CD8-positive, alpha-beta memory T cell (primary cell): Measurements from ENCODE around the gene KCNAB1. TPM values are rescaled to one million over a fixed set of nuclear protein-coding genes. Genes with fewer than 3 reads are reported as not detected.

Source experiments
- CTCF ChIA-PET: fragments of 350-600 bp; sonication (Branson Sonifier 250); formaldehyde crosslinking; loops from one replicate; lab custom pipeline; 2021; ENCODE audit warnings: antibody characterized with exemption; lab: Charles Lee
- POLR2A ChIA-PET: fragments of 350-600 bp; sonication (Branson Sonifier 250); formaldehyde crosslinking; loops from one replicate; lab custom pipeline; 2021; ENCODE audit warnings: antibody characterized with exemption; lab: Charles Lee
- DNase-seq, 5 donors: peaks; one replicate each; pipeline versions ENCODE4 v3.0.0 to v3.0.0-alpha.2; 2020 to 2022; ENCODE audit warnings: mixed read lengths in 1 of 5
- H3K27ac ChIP-seq: one replicate; pipeline ENCODE4 v1.7.0; 2013; ENCODE audit warnings: low read depth, mild to moderate bottlenecking, low read length, moderate library complexity
- H3K27me3 ChIP-seq: 2 replicates; pipeline ENCODE4 v1.7.0; 2013; ENCODE audit warnings: low read length, mild to moderate bottlenecking; ENCODE audit not compliant: insufficient read depth, poor library complexity, severe bottlenecking
- H3K36me3 ChIP-seq: 2 replicates; pipeline ENCODE4 v1.7.0; 2013; ENCODE audit warnings: mild to moderate bottlenecking, low read length, moderate library complexity; ENCODE audit not compliant: insufficient read depth
- H3K4me1 ChIP-seq: 2 replicates; pipeline ENCODE4 v1.7.0; 2013; ENCODE audit warnings: mild to moderate bottlenecking, low read length, moderate library complexity; ENCODE audit not compliant: insufficient read depth
- H3K4me3 ChIP-seq: 2 replicates; pipeline ENCODE4 v1.7.0; 2013; ENCODE audit warnings: mild to moderate bottlenecking, low read length
- H3K9me3 ChIP-seq: 2 replicates; pipeline ENCODE4 v1.7.0; 2013; ENCODE audit warnings: mild to moderate bottlenecking, low read length
- H3K27ac Mint-ChIP-seq, 8 donors: one replicate each; pipeline ENCODE4 v1.8.0; 2020 to 2021; ENCODE audit warnings: mixed read lengths in 8 of 8, mild to moderate bottlenecking in 6 of 8, inconsistent platforms in 3 of 8, moderate library complexity in 3 of 8
- H3K27me3 Mint-ChIP-seq, 2 donors: one replicate each; pipeline ENCODE4 v1.8.0; 2020 to 2021; ENCODE audit warnings: mixed read lengths in 2 of 2, mild to moderate bottlenecking in 1 of 2, moderate library complexity in 1 of 2
- H3K36me3 Mint-ChIP-seq, 3 donors: one replicate each; pipeline ENCODE4 v1.8.0; 2020 to 2021; ENCODE audit warnings: mixed read lengths in 3 of 3, inconsistent platforms in 1 of 3, mild to moderate bottlenecking in 1 of 3
- H3K4me1 Mint-ChIP-seq, 3 donors: one replicate each; pipeline ENCODE4 v1.8.0; 2020 to 2021; ENCODE audit warnings: mixed read lengths in 3 of 3, inconsistent platforms in 1 of 3, mild to moderate bottlenecking in 1 of 3
- H3K4me3 Mint-ChIP-seq, 7 donors: one replicate each; pipeline ENCODE4 v1.8.0; 2020 to 2021; ENCODE audit warnings: mixed read lengths in 7 of 7, mild to moderate bottlenecking in 6 of 7, moderate library complexity in 4 of 7, inconsistent platforms in 2 of 7
- H3K9me3 Mint-ChIP-seq, 5 donors: one replicate each; pipeline ENCODE4 v1.8.0; 2020 to 2022; ENCODE audit warnings: mixed read lengths in 5 of 5, mild to moderate bottlenecking in 3 of 5, moderate library complexity in 2 of 5, inconsistent platforms in 1 of 5
- polyA plus RNA-seq: library from polyadenylated mRNA; unstranded; fragments of 300-500 nt; fragmentation: Illumina TruSeq; gene quantifications from one replicate; pipeline ENCODE4 v1.2.3, GENCODE V29; 2021
- total RNA-seq, 2 experiments: library from RNA; stranded (reverse); gene quantifications; one replicate each; pipeline ENCODE4 v1.2.3, GENCODE V29; 2021

The KCNAB1 gene
- total and polyA plus RNA-seq, 3 experiments from 2014 or later = 0.32 TPM; not detected in 2

- POLR2A ChIA-PET = no interaction called here
- Mint-ChIP-seq H3K27ac (no peak overlapping the region), H3K4me1 (no peaks in the 10 kb centered on the region), H3K27me3 (peaks cover 18 to 36% of the 10 kb centered on the region in 2 donors), H3K4me3 (no peak overlapping the region), H3K9me3 (no peaks in the 10 kb centered on the region), H3K36me3 (no peaks in the 10 kb centered on the region)
- no peaks in the 10 kb centered on the region for H3K27me3 ChIP-seq
- no peak overlapping the region for H3K27ac ChIP-seq
- DNase-seq = no peak
- no peak overlapping the region for H3K4me3 ChIP-seq
- no peaks in the 10 kb centered on the region for H3K9me3 ChIP-seq
- CTCF ChIA-PET = interaction anchor here (0.6 to 3.3 kb wide), 2 partner anchors 35 to 336 kb away, joined by 3 to 17 read pairs; no protein-coding TSS in a partner anchor
- no peaks in the 10 kb centered on the region for H3K36me3 ChIP-seq
- no peaks in the 10 kb centered on the region for H3K4me1 ChIP-seq
Measured at GRCh38 chr3:156473341-156473740, 353.0 kb downstream of the KCNAB1 start.

- Mint-ChIP-seq H3K4me3 (peak overlapping the region in 2 of 7 donors; percentile 8 to 15), H3K27me3 (peaks cover 13 to 27% of the 10 kb centered on the region in 2 donors), H3K9me3 (no peaks in the 10 kb centered on the region), H3K27ac (no peak overlapping the region), H3K36me3 (no peaks in the 10 kb centered on the region), H3K4me1 (no peaks in the 10 kb centered on the region)
- Histone ChIP-seq H3K9me3 (no peaks in the 10 kb centered on the region), H3K27me3 (no peaks in the 10 kb centered on the region), H3K27ac (no peak overlapping the region), H3K4me1 (no peaks in the 10 kb centered on the region), H3K4me3 (no peak overlapping the region), H3K36me3 (no peaks in the 10 kb centered on the region)
- ChIA-PET POLR2A (interaction anchor here (0.7 kb wide), 1 partner anchor 10 kb away, joined by 3 read pairs; no protein-coding TSS in a partner anchor), CTCF (interaction anchor here (0.6 to 1.8 kb wide), 6 partner anchors 9 to 35 kb away, joined by 3 to 7 read pairs (median 4); no protein-coding TSS in a partner anchor)
- DNase-seq = no peak
Measured at GRCh38 chr3:156474560-156475389, 354.4 kb downstream of the KCNAB1 start.

GRCh38 chr3:156477323-156477722 is 356.9 kb downstream of the KCNAB1 start:
- ChIA-PET CTCF (no interaction called here), POLR2A (no interaction called here)

GRCh38 chr3:156478891-156479290 is 358.5 kb downstream of the KCNAB1 start:
- H3K27me3 Mint-ChIP-seq = peaks cover 12 to 14% of the 10 kb centered on the region in 2 donors
- no peak overlapping the region for H3K4me3 ChIP-seq
- no peak overlapping the region for H3K27ac Mint-ChIP-seq
- H3K27me3 ChIP-seq = no peaks in the 10 kb centered on the region
- POLR2A ChIA-PET = no interaction called here
- H3K27ac ChIP-seq = no peak overlapping the region
- H3K9me3 Mint-ChIP-seq = no peaks in the 10 kb centered on the region
- no peak for DNase-seq
- CTCF ChIA-PET = interaction anchor here (0.6 to 0.9 kb wide), 2 partner anchors 29 to 31 kb away, joined by 3 to 4 read pairs; no protein-coding TSS in a partner anchor
- no peaks in the 10 kb centered on the region for H3K36me3 ChIP-seq
- no peak overlapping the region for H3K4me3 Mint-ChIP-seq
- no peaks in the 10 kb centered on the region for H3K36me3 Mint-ChIP-seq
- peaks cover 22 to 32% (median 30%) of the 10 kb centered on the region in 3 donors for H3K4me1 Mint-ChIP-seq
- H3K9me3 ChIP-seq = no peaks in the 10 kb centered on the region
- peaks cover 22% of the 10 kb centered on the region for H3K4me1 ChIP-seq

More at GRCh38 chr3:156477323-156477722, 356.9 kb downstream of the KCNAB1 start:
- Histone ChIP-seq H3K27me3 (no peaks in the 10 kb centered on the region), H3K4me1 (peaks cover 8% of the 10 kb centered on the region), H3K4me3 (no peak overlapping the region), H3K36me3 (no peaks in the 10 kb centered on the region), H3K9me3 (no peaks in the 10 kb centered on the region), H3K27ac (no peak overlapping the region)
- no peak for DNase-seq
- Mint-ChIP-seq H3K27ac (no peak overlapping the region), H3K27me3 (peaks cover 12 to 15% of the 10 kb centered on the region in 2 donors), H3K9me3 (no peaks in the 10 kb centered on the region), H3K4me3 (no peak overlapping the region), H3K36me3 (no peaks in the 10 kb centered on the region), H3K4me1 (peaks cover 8 to 17% (median 15%) of the 10 kb centered on the region in 3 donors)

- no peaks in the 10 kb centered on the region for H3K9me3 ChIP-seq
- no peak overlapping the region for H3K4me3 ChIP-seq
- H3K36me3 ChIP-seq = no peaks in the 10 kb centered on the region
- H3K4me1 Mint-ChIP-seq = peaks cover 29 to 40% (median 37%) of the 10 kb centered on the region in 3 donors
- H3K27ac Mint-ChIP-seq = no peak overlapping the region
- no peaks in the 10 kb centered on the region for H3K9me3 Mint-ChIP-seq
- ChIA-PET POLR2A (no interaction called here), CTCF (interaction anchor here (0.6 to 0.9 kb wide), 2 partner anchors 29 to 30 kb away, joined by 3 to 4 read pairs; no protein-coding TSS in a partner anchor)
- DNase-seq = no peak
- peaks cover 26% of the 10 kb centered on the region for H3K4me1 ChIP-seq
- H3K36me3 Mint-ChIP-seq = no peaks in the 10 kb centered on the region
- H3K27me3 Mint-ChIP-seq = peaks cover 11 to 12% of the 10 kb centered on the region in 2 donors
- H3K4me3 Mint-ChIP-seq = no peak overlapping the region
- no peaks in the 10 kb centered on the region for H3K27me3 ChIP-seq
- no peak overlapping the region for H3K27ac ChIP-seq
Measured at GRCh38 chr3:156479604-156480003, 359.2 kb downstream of the KCNAB1 start.

GRCh38 chr3:156480949-156481348 is 360.6 kb downstream of the KCNAB1 start:
- Histone ChIP-seq H3K36me3 (no peaks in the 10 kb centered on the region), H3K9me3 (no peaks in the 10 kb centered on the region), H3K27me3 (no peaks in the 10 kb centered on the region), H3K27ac (no peak overlapping the region), H3K4me3 (no peak overlapping the region), H3K4me1 (peaks cover 34% of the 10 kb centered on the region)
- peaks cover 39 to 53% (median 50%) of the 10 kb centered on the region in 3 donors for H3K4me1 Mint-ChIP-seq
- H3K27me3 Mint-ChIP-seq = peaks cover 3 to 5% of the 10 kb centered on the region in 2 donors
- no peak for DNase-seq
- POLR2A ChIA-PET = interaction anchor here (0.7 kb wide), 1 partner anchor 19 kb away, joined by 6 read pairs; no protein-coding TSS in a partner anchor
- peak overlapping the region in 2 of 8 donors; percentile 24 to 46 for H3K27ac Mint-ChIP-seq
- CTCF ChIA-PET = interaction anchor here (0.8 to 1.5 kb wide), 4 partner anchors 29 to 193 kb away, joined by 3 to 4 read pairs (median 4); no protein-coding TSS in a partner anchor
- no peak overlapping the region for H3K4me3 Mint-ChIP-seq
- H3K9me3 Mint-ChIP-seq = no peaks in the 10 kb centered on the region
- no peaks in the 10 kb centered on the region for H3K36me3 Mint-ChIP-seq

GRCh38 chr3:156483002-156483401 is 362.6 kb downstream of the KCNAB1 start:
- ChIA-PET CTCF (interaction anchor here (0.7 to 2.1 kb wide), 5 partner anchors 8 to 676 kb away, joined by 3 to 7 read pairs (median 4); no protein-coding TSS in a partner anchor), POLR2A (interaction anchor here (1.0 to 2.6 kb wide), 3 partner anchors 27 to 692 kb away, joined by 4 to 9 read pairs (median 5); partner anchors contain the start of gene SSR3)
- Histone ChIP-seq H3K9me3 (no peaks in the 10 kb centered on the region), H3K4me1 (peaks cover 34% of the 10 kb centered on the region), H3K4me3 (peak overlapping the region; percentile 6), H3K27me3 (no peaks in the 10 kb centered on the region), H3K36me3 (no peaks in the 10 kb centered on the region), H3K27ac (peak overlapping the region; percentile 22)
- Mint-ChIP-seq H3K27ac (peak overlapping the region; percentile 3 to 97 (median 79)), H3K36me3 (no peaks in the 10 kb centered on the region), H3K27me3 (no peaks in the 10 kb centered on the region), H3K9me3 (no peaks in the 10 kb centered on the region), H3K4me3 (peak overlapping the region; percentile 4 to 73 (median 63)), H3K4me1 (peaks cover 39 to 57% (median 55%) of the 10 kb centered on the region in 3 donors)
- DNase-seq = no peak
